Activated naive CD8-positive, alpha-beta T cell (primary cell): ENCODE data around the gene ARHGAP25.

ENCODE experiments used
- H3K27ac Mint-ChIP-seq: one replicate; pipeline ENCODE4 v1.8.0; 2021; ENCODE audit warnings: mixed read lengths
- H3K27me3 Mint-ChIP-seq: one replicate; pipeline ENCODE4 v1.8.0; 2021; ENCODE audit warnings: mixed read lengths
- H3K36me3 Mint-ChIP-seq: one replicate; pipeline ENCODE4 v1.8.0; 2021; ENCODE audit warnings: mixed read lengths
- H3K4me1 Mint-ChIP-seq: one replicate; pipeline ENCODE4 v1.8.0; 2021; ENCODE audit warnings: low read depth, mixed read lengths
- H3K4me3 Mint-ChIP-seq: one replicate; pipeline ENCODE4 v1.8.0; 2021; ENCODE audit warnings: mild to moderate bottlenecking, mixed read lengths
- H3K9me3 Mint-ChIP-seq: one replicate; pipeline ENCODE4 v1.8.0; 2021; ENCODE audit warnings: low read depth, mixed read lengths

The ARHGAP25 gene

GRCh38 chr2:68709421-68709911 is 25.1 kb upstream of the ARHGAP25 start:
- peaks cover 8% of the 10 kb centered on the region for H3K4me1 Mint-ChIP-seq
- H3K9me3 Mint-ChIP-seq: no peaks in the 10 kb centered on the region
- H3K27me3 Mint-ChIP-seq: no peaks in the 10 kb centered on the region
- no peak overlapping the region for H3K4me3 Mint-ChIP-seq
- H3K36me3 Mint-ChIP-seq: no peaks in the 10 kb centered on the region
- H3K27ac Mint-ChIP-seq: peak overlapping the region; percentile 18

- H3K4me3 Mint-ChIP-seq: no peak overlapping the region
- H3K36me3 Mint-ChIP-seq: no peaks in the 10 kb centered on the region
- H3K27me3 Mint-ChIP-seq: no peaks in the 10 kb centered on the region
- no peak overlapping the region for H3K27ac Mint-ChIP-seq
- no peaks in the 10 kb centered on the region for H3K9me3 Mint-ChIP-seq
- peaks cover 17% of the 10 kb centered on the region for H3K4me1 Mint-ChIP-seq
These were observed 24.3 kb upstream of the ARHGAP25 start for GRCh38 chr2:68710336-68710735.

GRCh38 chr2:68710756-68711155 is 23.9 kb upstream of the ARHGAP25 start:
- Mint-ChIP-seq H3K4me3 (no peak overlapping the region), H3K36me3 (no peaks in the 10 kb centered on the region), H3K4me1 (peaks cover 21% of the 10 kb centered on the region), H3K27ac (no peak overlapping the region), H3K9me3 (no peaks in the 10 kb centered on the region), H3K27me3 (no peaks in the 10 kb centered on the region)

GRCh38 chr2:68714866-68715265 is 19.7 kb upstream of the ARHGAP25 start:
- Mint-ChIP-seq H3K27me3 (no peaks in the 10 kb centered on the region), H3K9me3 (no peaks in the 10 kb centered on the region), H3K4me3 (no peak overlapping the region), H3K4me1 (peaks cover 57% of the 10 kb centered on the region), H3K27ac (peak overlapping the region; percentile 28), H3K36me3 (peaks cover 3% of the 10 kb centered on the region)

GRCh38 chr2:68715353-68716041 is 19.1 kb upstream of the ARHGAP25 start:
- peak overlapping the region; percentile 5 for H3K4me3 Mint-ChIP-seq
- peaks cover 3% of the 10 kb centered on the region for H3K36me3 Mint-ChIP-seq
- H3K27ac Mint-ChIP-seq: peak overlapping the region; percentile 83
- peaks cover 63% of the 10 kb centered on the region for H3K4me1 Mint-ChIP-seq
- no peaks in the 10 kb centered on the region for H3K27me3 Mint-ChIP-seq
- H3K9me3 Mint-ChIP-seq: no peaks in the 10 kb centered on the region

- H3K4me3 Mint-ChIP-seq: peak overlapping the region; percentile 24
- H3K36me3 Mint-ChIP-seq: peaks cover 3% of the 10 kb centered on the region
- peak overlapping the region; percentile 88 for H3K27ac Mint-ChIP-seq
- H3K4me1 Mint-ChIP-seq: peaks cover 76% of the 10 kb centered on the region
- H3K9me3 Mint-ChIP-seq: no peaks in the 10 kb centered on the region
- H3K27me3 Mint-ChIP-seq: no peaks in the 10 kb centered on the region
These were observed 17.9 kb upstream of the ARHGAP25 start for GRCh38 chr2:68716604-68717304.

GRCh38 chr2:68717305-68717661 is 17.3 kb upstream of the ARHGAP25 start:
- H3K4me3 Mint-ChIP-seq: peak overlapping the region; percentile 24
- no peaks in the 10 kb centered on the region for H3K9me3 Mint-ChIP-seq

GRCh38 chr2:68719912-68720311 is 14.7 kb upstream of the ARHGAP25 start:
- Mint-ChIP-seq H3K27ac (peak overlapping the region; percentile 91), H3K9me3 (no peaks in the 10 kb centered on the region), H3K4me3 (peak overlapping the region; percentile 49), H3K4me1 (peaks cover 83% of the 10 kb centered on the region), H3K36me3 (peaks cover 3% of the 10 kb centered on the region), H3K27me3 (no peaks in the 10 kb centered on the region)

More at GRCh38 chr2:68717305-68717661, 17.3 kb upstream of the ARHGAP25 start:
- peaks cover 81% of the 10 kb centered on the region for H3K4me1 Mint-ChIP-seq
- peaks cover 3% of the 10 kb centered on the region for H3K36me3 Mint-ChIP-seq
- no peaks in the 10 kb centered on the region for H3K27me3 Mint-ChIP-seq
- peak overlapping the region; percentile 88 for H3K27ac Mint-ChIP-seq

GRCh38 chr2:68720665-68721064 is 13.9 kb upstream of the ARHGAP25 start:
- Mint-ChIP-seq H3K4me1 (peaks cover 78% of the 10 kb centered on the region), H3K27me3 (no peaks in the 10 kb centered on the region), H3K36me3 (peaks cover 3% of the 10 kb centered on the region), H3K4me3 (peak overlapping the region; percentile 6), H3K9me3 (no peaks in the 10 kb centered on the region), H3K27ac (peak overlapping the region; percentile 91)

GRCh38 chr2:68721482-68722101 is 13.0 kb upstream of the ARHGAP25 start:
- no peaks in the 10 kb centered on the region for H3K9me3 Mint-ChIP-seq
- peak overlapping the region; percentile 91 for H3K27ac Mint-ChIP-seq
- no peaks in the 10 kb centered on the region for H3K27me3 Mint-ChIP-seq
- H3K36me3 Mint-ChIP-seq: peaks cover 2% of the 10 kb centered on the region
- H3K4me3 Mint-ChIP-seq: peak overlapping the region; percentile 74
- H3K4me1 Mint-ChIP-seq: peaks cover 78% of the 10 kb centered on the region

- H3K9me3 Mint-ChIP-seq: no peaks in the 10 kb centered on the region
- H3K36me3 Mint-ChIP-seq: no peaks in the 10 kb centered on the region
- no peaks in the 10 kb centered on the region for H3K27me3 Mint-ChIP-seq
- peaks cover 78% of the 10 kb centered on the region for H3K4me1 Mint-ChIP-seq
- no peak overlapping the region for H3K4me3 Mint-ChIP-seq
- H3K27ac Mint-ChIP-seq: peak overlapping the region; percentile 22
These were observed 11.9 kb upstream of the ARHGAP25 start for GRCh38 chr2:68722712-68723111.

- H3K27me3 Mint-ChIP-seq: no peaks in the 10 kb centered on the region
- H3K4me3 Mint-ChIP-seq: no peak overlapping the region
- peak overlapping the region; percentile 22 for H3K27ac Mint-ChIP-seq
- no peaks in the 10 kb centered on the region for H3K36me3 Mint-ChIP-seq
- peaks cover 78% of the 10 kb centered on the region for H3K4me1 Mint-ChIP-seq
- H3K9me3 Mint-ChIP-seq: no peaks in the 10 kb centered on the region
These were observed 11.4 kb upstream of the ARHGAP25 start for GRCh38 chr2:68723181-68723580.

- H3K9me3 Mint-ChIP-seq: no peaks in the 10 kb centered on the region
- H3K4me3 Mint-ChIP-seq: no peak overlapping the region
- no peaks in the 10 kb centered on the region for H3K36me3 Mint-ChIP-seq
- no peaks in the 10 kb centered on the region for H3K27me3 Mint-ChIP-seq
- peak overlapping the region; percentile 95 for H3K27ac Mint-ChIP-seq
- peaks cover 57% of the 10 kb centered on the region for H3K4me1 Mint-ChIP-seq
These were observed 8.5 kb upstream of the ARHGAP25 start for GRCh38 chr2:68726100-68726499.

GRCh38 chr2:68726608-68727367 is 7.8 kb upstream of the ARHGAP25 start:
- peaks cover 57% of the 10 kb centered on the region for H3K4me1 Mint-ChIP-seq
- no peaks in the 10 kb centered on the region for H3K36me3 Mint-ChIP-seq
- H3K4me3 Mint-ChIP-seq: peak overlapping the region; percentile 65
- H3K9me3 Mint-ChIP-seq: no peaks in the 10 kb centered on the region
- peak overlapping the region; percentile 95 for H3K27ac Mint-ChIP-seq
- no peaks in the 10 kb centered on the region for H3K27me3 Mint-ChIP-seq
